GM23338 (cell line): ENCODE data around the gene SLC26A11.

Experiments
- CREB1 ChIP-seq: fragments of 250-450 bp; sonication (Bioruptor Pico); IDR thresholded peaks from 2 replicates; pipeline ENCODE4 v1.5.0; 2020; ENCODE audit warnings: low read depth, mild to moderate bottlenecking, moderate library complexity
- CTCF ChIP-seq, 2 experiments: fragments of 200-600 bp in 1 of 2; sonication (generic) in 1 of 2; conservative IDR thresholded peaks; 2 replicates each; pipeline versions ENCODE4 v1.5.1 to v1.6.1; 2016 to 2017; ENCODE audit warnings: antibody characterized with exemption in 2 of 2, low read depth in 2 of 2, mild to moderate bottlenecking in 2 of 2, moderate library complexity in 1 of 2
- EZH2 ChIP-seq: fragments of 200-600 bp; sonication (generic); IDR thresholded peaks from one replicate; pipeline ENCODE4 v1.8.0; 2017; ENCODE audit warnings: antibody characterized with exemption, mild to moderate bottlenecking, low read depth; ENCODE audit not compliant: unreplicated experiment
- EZH2phosphoT487 ChIP-seq: fragments of 200-600 bp; sonication (generic); IDR thresholded peaks from one replicate; pipeline ENCODE4 v1.8.1; 2018; ENCODE audit warnings: antibody characterized with exemption; ENCODE audit not compliant: unreplicated experiment
- JUNB ChIP-seq: IDR thresholded peaks from one replicate; pipeline ENCODE4 v1.6.1; 2016; ENCODE audit warnings: antibody characterized with exemption; ENCODE audit not compliant: unreplicated experiment
- POLR2AphosphoS5 ChIP-seq: IDR thresholded peaks from 2 replicates; pipeline ENCODE4 v1.6.1; 2016; ENCODE audit warnings: antibody characterized with exemption, low read depth
- ZNF331 ChIP-seq: fragments of 250-450 bp; sonication (Bioruptor Pico); IDR thresholded peaks from 2 replicates; pipeline ENCODE4 v1.5.0; 2020; ENCODE audit warnings: low read depth, mild to moderate bottlenecking, moderate library complexity
- ZNF462 ChIP-seq: fragments of 250-450 bp; sonication (Bioruptor Pico); IDR thresholded peaks from 2 replicates; pipeline ENCODE4 v1.5.0; 2020; ENCODE audit warnings: mild to moderate bottlenecking, moderate library complexity
- TF ChIP-seq, protein P1 (sequence below): IDR thresholded peaks from one replicate; pipeline ENCODE4 v1.6.1; 2018; ENCODE audit warnings: antibody characterized with exemption; ENCODE audit not compliant: unreplicated experiment

GRCh38 chr17:80284631-80285030 is 64.4 kb downstream of the SLC26A11 start:
- TF ChIP-seq POLR2AphosphoS5: no peak
- TF ChIP-seq CTCF (conservative IDR thresholded peaks at IDR 0.05; ENCODE audit: low read depth in 2 of 2): peak; percentile 46 to 63
- TF ChIP-seq CREB1 (CRISPR knock-in tag): no peak
- TF ChIP-seq EZH2phosphoT487: no peak
- TF ChIP-seq, protein P1, sequence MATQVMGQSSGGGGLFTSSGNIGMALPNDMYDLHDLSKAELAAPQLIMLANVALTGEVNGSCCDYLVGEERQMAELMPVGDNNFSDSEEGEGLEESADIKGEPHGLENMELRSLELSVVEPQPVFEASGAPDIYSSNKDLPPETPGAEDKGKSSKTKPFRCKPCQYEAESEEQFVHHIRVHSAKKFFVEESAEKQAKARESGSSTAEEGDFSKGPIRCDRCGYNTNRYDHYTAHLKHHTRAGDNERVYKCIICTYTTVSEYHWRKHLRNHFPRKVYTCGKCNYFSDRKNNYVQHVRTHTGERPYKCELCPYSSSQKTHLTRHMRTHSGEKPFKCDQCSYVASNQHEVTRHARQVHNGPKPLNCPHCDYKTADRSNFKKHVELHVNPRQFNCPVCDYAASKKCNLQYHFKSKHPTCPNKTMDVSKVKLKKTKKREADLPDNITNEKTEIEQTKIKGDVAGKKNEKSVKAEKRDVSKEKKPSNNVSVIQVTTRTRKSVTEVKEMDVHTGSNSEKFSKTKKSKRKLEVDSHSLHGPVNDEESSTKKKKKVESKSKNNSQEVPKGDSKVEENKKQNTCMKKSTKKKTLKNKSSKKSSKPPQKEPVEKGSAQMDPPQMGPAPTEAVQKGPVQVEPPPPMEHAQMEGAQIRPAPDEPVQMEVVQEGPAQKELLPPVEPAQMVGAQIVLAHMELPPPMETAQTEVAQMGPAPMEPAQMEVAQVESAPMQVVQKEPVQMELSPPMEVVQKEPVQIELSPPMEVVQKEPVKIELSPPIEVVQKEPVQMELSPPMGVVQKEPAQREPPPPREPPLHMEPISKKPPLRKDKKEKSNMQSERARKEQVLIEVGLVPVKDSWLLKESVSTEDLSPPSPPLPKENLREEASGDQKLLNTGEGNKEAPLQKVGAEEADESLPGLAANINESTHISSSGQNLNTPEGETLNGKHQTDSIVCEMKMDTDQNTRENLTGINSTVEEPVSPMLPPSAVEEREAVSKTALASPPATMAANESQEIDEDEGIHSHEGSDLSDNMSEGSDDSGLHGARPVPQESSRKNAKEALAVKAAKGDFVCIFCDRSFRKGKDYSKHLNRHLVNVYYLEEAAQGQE: no peak
- no peak for TF ChIP-seq EZH2
- no peak for TF ChIP-seq ZNF462 (CRISPR knock-in tag)
- no peak for TF ChIP-seq JUNB
- no peak for TF ChIP-seq ZNF331
